ENCODE data around the gene EXOC3.

Gene EXOC3

GRCh38 chr5:420632-421286 lies 22.2 kb upstream of the EXOC3 start:
- no peak overlapping the region for H3K27ac ChIP-seq
- TF ChIP-seq CTCF (conservative IDR thresholded peaks at IDR 0.05) = no peak

GRCh38 chr5:421287-421880 lies 21.6 kb upstream of the EXOC3 start:
- no peak overlapping the region for H3K27ac ChIP-seq
- no peak for TF ChIP-seq CTCF (conservative IDR thresholded peaks at IDR 0.05)

GRCh38 chr5:421901-422300 lies 21.1 kb upstream of the EXOC3 start:
- no peak overlapping the region for H3K27ac ChIP-seq

GRCh38 chr5:422323-423232 lies 20.4 kb upstream of the EXOC3 start:
- TF ChIP-seq CTCF (conservative IDR thresholded peaks at IDR 0.05) = no peak

More at GRCh38 chr5:421901-422300, 21.1 kb upstream of the EXOC3 start:
- TF ChIP-seq CTCF (conservative IDR thresholded peaks at IDR 0.05) = no peak

GRCh38 chr5:423233-423565 lies 19.8 kb upstream of the EXOC3 start:
- H3K27ac ChIP-seq = no peak overlapping the region
- no peak for TF ChIP-seq CTCF (conservative IDR thresholded peaks at IDR 0.05)

More at GRCh38 chr5:422323-423232, 20.4 kb upstream of the EXOC3 start:
- no peak overlapping the region for H3K27ac ChIP-seq

- no peak overlapping the region for H3K27ac ChIP-seq
- TF ChIP-seq CTCF (conservative IDR thresholded peaks at IDR 0.05) = no peak
Observed at GRCh38 chr5:423626-424261, 19.2 kb upstream of the EXOC3 start.

Data from VCaP (cell line).